WERI-Rb-1 (cell line): ENCODE data around the gene TAGLN.

Experiments
- DNase-seq: peaks from one replicate; pipeline ENCODE4 v3.0.0-alpha.2; 2020
- H3K27ac ChIP-seq: fragments of 250-450 bp; sonication (Bioruptor Pico); 2 replicates; pipeline ENCODE4 v1.5.1; 2020; ENCODE audit warnings: mild to moderate bottlenecking, moderate library complexity
- H3K27me3 ChIP-seq: fragments of 250-450 bp; sonication (Bioruptor Pico); 2 replicates; pipeline ENCODE4 v1.5.1; 2021; ENCODE audit warnings: mild to moderate bottlenecking, low read depth, moderate library complexity; ENCODE audit not compliant: insufficient read depth, severe bottlenecking
- H3K36me3 ChIP-seq: fragments of 250-450 bp; sonication (Bioruptor Pico); 2 replicates; pipeline ENCODE4 v1.5.1; 2020; ENCODE audit warnings: mild to moderate bottlenecking, moderate library complexity
- H3K4me3 ChIP-seq: 2 replicates; pipeline ENCODE4 v1.5.1; 2011; ENCODE audit warnings: low read depth, mild to moderate bottlenecking, control low read depth, low read length
- H3K9me3 ChIP-seq: fragments of 250-450 bp; sonication (Bioruptor Pico); 2 replicates; pipeline ENCODE4 v1.5.1; 2021; ENCODE audit warnings: mild to moderate bottlenecking, moderate library complexity; ENCODE audit not compliant: severe bottlenecking
- CTCF ChIP-seq: IDR thresholded peaks from 2 replicates; pipeline ENCODE4 v1.5.1; 2011; ENCODE audit warnings: low read depth, mild to moderate bottlenecking, control low read depth, inconsistent platforms, low read length

TAGLN gene

GRCh38 chr11:117222991-117223740 lies 24.0 kb downstream of the TAGLN start:
- Histone ChIP-seq H3K27ac (no peak overlapping the region), H3K27me3 (no peaks in the 10 kb centered on the region), H3K36me3 (peaks cover 80% of the 10 kb centered on the region), H3K9me3 (no peaks in the 10 kb centered on the region), H3K4me3 (no peak overlapping the region)
- DNase-seq: no peak
- no peak for TF ChIP-seq CTCF

- H3K36me3 ChIP-seq: peaks cover 77% of the 10 kb centered on the region
- TF ChIP-seq CTCF: no peak
These were observed 24.8 kb downstream of the TAGLN start for GRCh38 chr11:117223741-117224689.

GRCh38 chr11:117225553-117226170 lies 26.5 kb downstream of the TAGLN start:
- Histone ChIP-seq H3K9me3 (no peaks in the 10 kb centered on the region), H3K27ac (no peak overlapping the region), H3K4me3 (no peak overlapping the region), H3K36me3 (peaks cover 75% of the 10 kb centered on the region), H3K27me3 (no peaks in the 10 kb centered on the region)
- TF ChIP-seq CTCF: no peak
- no peak for DNase-seq

More at GRCh38 chr11:117223741-117224689, 24.8 kb downstream of the TAGLN start:
- Histone ChIP-seq H3K27ac (no peak overlapping the region), H3K9me3 (no peaks in the 10 kb centered on the region), H3K4me3 (no peak overlapping the region), H3K27me3 (no peaks in the 10 kb centered on the region)
- DNase-seq: no peak

- Histone ChIP-seq H3K27me3 (no peaks in the 10 kb centered on the region), H3K36me3 (peaks cover 67% of the 10 kb centered on the region), H3K27ac (no peak overlapping the region), H3K9me3 (no peaks in the 10 kb centered on the region), H3K4me3 (no peak overlapping the region)
- peak; percentile 80 for TF ChIP-seq CTCF
- DNase-seq: peak; percentile 43
These were observed 27.5 kb downstream of the TAGLN start for GRCh38 chr11:117226388-117227385.

- no peak overlapping the region for H3K4me3 ChIP-seq
- no peak for TF ChIP-seq CTCF
- no peaks in the 10 kb centered on the region for H3K9me3 ChIP-seq
- no peak overlapping the region for H3K27ac ChIP-seq
- peaks cover 54% of the 10 kb centered on the region for H3K36me3 ChIP-seq
- no peak for DNase-seq
- H3K27me3 ChIP-seq: no peaks in the 10 kb centered on the region
These were observed 28.9 kb downstream of the TAGLN start for GRCh38 chr11:117228091-117228490.
